AG09319 (cell line): ENCODE data around the gene DERL3.

ENCODE experiments used
- DNase-seq: peaks from one replicate; pipeline ENCODE4 v3.0.0-alpha.2; 2010; ENCODE audit warnings: low read depth; ENCODE audit errors: extremely low read depth
- CTCF ChIP-seq: IDR thresholded peaks from 2 replicates; pipeline ENCODE4 v1.5.1; 2011; ENCODE audit warnings: low read depth, mild to moderate bottlenecking, inconsistent platforms, low read length, moderate library complexity

DERL3 gene

GRCh38 chr22:23856721-23857605, 18.2 kb upstream of the DERL3 start:
- DNase-seq: peak; percentile 44
- peak; percentile 4 for TF ChIP-seq CTCF

DNA sequence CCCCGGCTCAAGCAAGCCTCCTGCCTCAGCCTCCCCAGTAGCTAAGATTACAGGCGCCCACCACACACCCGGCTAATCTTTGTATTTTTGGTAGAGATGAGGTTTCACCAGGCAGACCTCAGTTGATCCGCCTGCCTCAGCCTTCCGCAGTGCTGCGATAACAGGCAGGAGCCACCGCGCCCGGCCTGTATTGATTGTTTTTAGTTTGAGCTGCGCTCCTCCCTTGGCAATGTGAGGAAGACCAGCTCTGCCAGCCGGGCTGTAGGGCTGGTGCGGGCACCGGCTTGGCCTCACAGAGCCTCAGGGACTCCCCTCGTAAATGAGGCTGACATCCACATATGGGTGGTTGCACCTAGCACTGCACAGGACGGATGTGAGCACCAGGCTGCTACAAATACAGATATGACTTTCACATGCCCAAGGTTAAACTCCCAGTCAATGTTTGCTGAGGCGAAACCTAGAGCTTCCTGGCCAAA, 11.4 kb upstream of the DERL3 start:
- no peak for DNase-seq
- TF ChIP-seq CTCF: no peak

GRCh38 chr22:23849009-23850006, 10.5 kb upstream of the DERL3 start:
- TF ChIP-seq CTCF: peak; percentile 96
- peak; percentile 24 for DNase-seq

GRCh38 chr22:23847991-23848864, 9.4 kb upstream of the DERL3 start:
- DNase-seq: no peak
- no peak for TF ChIP-seq CTCF

- DNase-seq: no peak
These were observed 8.6 kb upstream of the DERL3 start for GRCh38 chr22:23847310-23847920.

More at GRCh38 chr22:23847310-23847920, 8.6 kb upstream of the DERL3 start:
- no peak for TF ChIP-seq CTCF
